IMR-90 (cell line): ENCODE measurements around the gene ZNF827. TPM values are rescaled to one million over a fixed set of nuclear protein-coding genes. Genes with fewer than 3 reads are reported as not detected.

Experiments
- ATAC-seq: fragments of 200-7000 bp; cut with Tn5 transposase; 2 replicates; pipeline ENCODE4 v1.9.1; 2020; ENCODE audit warnings: low read depth, mild to moderate bottlenecking, moderate library complexity
- BruUV-seq: library from RNA; stranded (reverse); fragments of 400-500 nt; replicated peaks from 2 replicates; lab custom pipeline; 2021; lab: Mats Ljungman, UMichigan
- CTCF ChIA-PET: fragments of 300-600 bp; formaldehyde crosslinking; extraction: SDS; loops from one replicate; lab custom pipeline; 2021; ENCODE audit warnings: antibody characterized with exemption; lab: Yijun Ruan, JAX
- POLR2A ChIA-PET: fragments of 300-600 bp; sonication (Branson Sonifier 250); formaldehyde crosslinking; loops from one replicate; lab custom pipeline; 2022; ENCODE audit warnings: antibody characterized with exemption; ENCODE audit not compliant: unreplicated experiment; lab: Charles Lee
- DNase-seq: peaks from one replicate; pipeline ENCODE4 v3.0.0; 2013
- H2AFZ ChIP-seq: replicated peaks from 2 replicates; pipeline ENCODE3; 2013; ENCODE audit warnings: low read length, mild to moderate bottlenecking; ENCODE audit not compliant: poor library complexity
- H2AK5ac ChIP-seq: 2 replicates; pipeline ENCODE4 v1.6.1; 2013; ENCODE audit warnings: low read depth, low read length, inconsistent platforms
- H2AK9ac ChIP-seq: replicated peaks from 2 replicates; pipeline ENCODE3; 2013; ENCODE audit warnings: mild to moderate bottlenecking, low read depth, low read length, moderate library complexity; ENCODE audit not compliant: poor library complexity
- H2BK120ac ChIP-seq: 2 replicates; pipeline ENCODE4 v1.6.1; 2013; ENCODE audit warnings: low read depth, low read length, inconsistent platforms
- H2BK15ac ChIP-seq: 3 replicates; pipeline ENCODE4 v1.6.1; 2013; ENCODE audit warnings: low read depth, low read length, inconsistent platforms
- H2BK20ac ChIP-seq: 2 replicates; pipeline ENCODE4 v1.6.1; 2013; ENCODE audit warnings: low read depth, mild to moderate bottlenecking, inconsistent platforms, low read length, moderate library complexity
- H2BK5ac ChIP-seq: 2 replicates; pipeline ENCODE4 v1.6.1; 2013; ENCODE audit warnings: mild to moderate bottlenecking, low read depth, low read length, inconsistent platforms; ENCODE audit not compliant: poor library complexity, severe bottlenecking
- H3K14ac ChIP-seq: replicated peaks from 2 replicates; pipeline ENCODE4 v1.6.1; 2013; ENCODE audit warnings: low read depth, low read length, inconsistent platforms
- H3K18ac ChIP-seq: 2 replicates; pipeline ENCODE4 v1.6.1; 2013; ENCODE audit warnings: low read depth, low read length, control low read depth
- H3K23ac ChIP-seq: 2 replicates; pipeline ENCODE4 v1.6.1; 2013; ENCODE audit warnings: low read depth, low read length, inconsistent platforms
- H3K27ac ChIP-seq: 2 replicates; pipeline ENCODE4 v1.5.1; 2013; ENCODE audit warnings: mild to moderate bottlenecking, control low read depth, low read length; ENCODE audit not compliant: insufficient read depth
- H3K27me3 ChIP-seq: 2 replicates; pipeline ENCODE4 v1.6.1; 2013; ENCODE audit warnings: low read length; ENCODE audit not compliant: control insufficient read depth, insufficient read depth
- H3K36me3 ChIP-seq: 2 replicates; pipeline ENCODE4 v1.6.1; 2013; ENCODE audit warnings: low read length, mixed read lengths; ENCODE audit not compliant: control insufficient read depth, insufficient read depth
- H3K4ac ChIP-seq: 2 replicates; pipeline ENCODE4 v1.6.1; 2013; ENCODE audit warnings: low read depth, low read length, inconsistent platforms
- H3K4me1 ChIP-seq: 2 replicates; pipeline ENCODE4 v1.6.1; 2013; ENCODE audit warnings: low read length, mixed read lengths; ENCODE audit not compliant: control insufficient read depth, insufficient read depth
- H3K4me2 ChIP-seq: 2 replicates; pipeline ENCODE4 v1.6.1; 2013; ENCODE audit warnings: low read depth, mild to moderate bottlenecking, control low read depth, low read length, moderate library complexity
- H3K4me3 ChIP-seq: 2 replicates; pipeline ENCODE4 v1.5.1; 2013; ENCODE audit warnings: low read depth, mild to moderate bottlenecking, control low read depth, low read length, moderate library complexity; ENCODE audit not compliant: insufficient read depth
- H3K56ac ChIP-seq: 2 replicates; pipeline ENCODE4 v1.6.1; 2013; ENCODE audit warnings: low read length, inconsistent platforms; ENCODE audit not compliant: insufficient read depth; ENCODE audit errors: extremely low read depth
- H3K79me1 ChIP-seq, 2 experiments: 2 replicates each; pipeline ENCODE4 v1.6.1; 2013; ENCODE audit warnings: low read length in 2 of 2, inconsistent platforms in 1 of 2, low read depth in 1 of 2
- H3K9ac ChIP-seq: 2 replicates; pipeline ENCODE4 v1.6.1; 2013; ENCODE audit warnings: low read depth, low read length, control low read depth
- H3K9me1 ChIP-seq: 2 replicates; pipeline ENCODE4 v1.6.1; 2013; ENCODE audit warnings: low read length, inconsistent platforms; ENCODE audit not compliant: insufficient read depth
- H3K9me3 ChIP-seq: 2 replicates; pipeline ENCODE4 v1.6.1; 2013; ENCODE audit warnings: low read length; ENCODE audit not compliant: control insufficient read depth, insufficient read depth
- H4K20me1 ChIP-seq: 2 replicates; pipeline ENCODE4 v1.6.1; 2013; ENCODE audit warnings: low read length, inconsistent platforms; ENCODE audit not compliant: insufficient read depth
- H4K5ac ChIP-seq: 2 replicates; pipeline ENCODE4 v1.6.1; 2013; ENCODE audit warnings: mild to moderate bottlenecking, low read depth, low read length, control low read depth
- H4K8ac ChIP-seq, 2 experiments: 2 replicates each; pipeline ENCODE4 v1.6.1; 2013; ENCODE audit warnings: low read depth in 2 of 2, low read length in 2 of 2, control low read depth in 1 of 2, inconsistent platforms in 1 of 2
- H4K91ac ChIP-seq: 2 replicates; pipeline ENCODE4 v1.6.1; 2013; ENCODE audit warnings: low read depth, low read length, inconsistent platforms; ENCODE audit not compliant: insufficient read depth
- CEBPB ChIP-seq: IDR thresholded peaks from 2 replicates; pipeline ENCODE4 v1.6.1; 2012; ENCODE audit warnings: low read depth, low read length, improper control_type of control experiment
- CHD1 ChIP-seq: IDR thresholded peaks from 2 replicates; pipeline ENCODE4 v1.6.1; 2012; ENCODE audit warnings: low read depth, low read length, improper control_type of control experiment
- CTCF ChIP-seq: conservative IDR thresholded peaks from 2 replicates; pipeline ENCODE4 v1.5.1; 2012; ENCODE audit warnings: mild to moderate bottlenecking, low read depth, low read length, improper control_type of control experiment
- ELK1 ChIP-seq: fragments of 150-350 bp; IDR thresholded peaks from 2 replicates; pipeline ENCODE4 v1.6.1; 2016; ENCODE audit warnings: low read depth, mild to moderate bottlenecking, low read length, moderate library complexity, borderline replicate concordance
- FOS ChIP-seq: fragments of 150-350 bp; IDR thresholded peaks from 2 replicates; pipeline ENCODE4 v1.6.1; 2016; ENCODE audit warnings: low read depth, low read length
- MAFK ChIP-seq: IDR thresholded peaks from 2 replicates; pipeline ENCODE4 v1.6.1; 2012; ENCODE audit warnings: low read depth, low read length, improper control_type of control experiment
- MAZ ChIP-seq: IDR thresholded peaks from 2 replicates; pipeline ENCODE4 v1.6.1; 2012; ENCODE audit warnings: low read depth, mild to moderate bottlenecking, low read length, improper control_type of control experiment, moderate library complexity, borderline replicate concordance
- NFE2L2 ChIP-seq: fragments of 150-350 bp; IDR thresholded peaks from 2 replicates; pipeline ENCODE4 v1.6.1; 2016; ENCODE audit warnings: low read depth, mild to moderate bottlenecking, low read length
- POLR2A ChIP-seq: IDR thresholded peaks from 2 replicates; pipeline ENCODE4 v1.6.1; 2012; ENCODE audit warnings: mild to moderate bottlenecking, low read depth, low read length
- RAD21 ChIP-seq: IDR thresholded peaks from 2 replicates; pipeline ENCODE4 v1.6.1; 2012; ENCODE audit warnings: low read length, improper control_type of control experiment
- RCOR1 ChIP-seq: IDR thresholded peaks from 2 replicates; pipeline ENCODE4 v1.6.1; 2012; ENCODE audit warnings: mild to moderate bottlenecking, low read length, improper control_type of control experiment; ENCODE audit not compliant: insufficient replicate concordance
- RFX5 ChIP-seq: IDR thresholded peaks from 2 replicates; pipeline ENCODE4 v1.8.0; 2012; ENCODE audit warnings: low read depth, mild to moderate bottlenecking, low read length, moderate library complexity
- SMC3 ChIP-seq: fragments of 150-350 bp; IDR thresholded peaks from 2 replicates; pipeline ENCODE4 v1.6.1; 2016; ENCODE audit warnings: low read depth, mild to moderate bottlenecking, antibody characterized with exemption, low read length, moderate library complexity
- USF2 ChIP-seq: fragments of 150-350 bp; IDR thresholded peaks from 2 replicates; pipeline ENCODE4 v1.6.1; 2017; ENCODE audit warnings: mild to moderate bottlenecking, antibody characterized with exemption, low read length, low read depth
- WGBS, 2 experiments: methylation state at CpG; one replicate each; pipeline versions ENCODE4 v1.1.5 to v1.1.7; 2013; ENCODE audit warnings: missing lambda C conversion rate in 2 of 2; ENCODE audit not compliant: insufficient read length in 1 of 2; ENCODE audit errors: extremely low coverage in 2 of 2; 5-methylcytosine and 5-hydroxymethylcytosine counted together
- dilution Hi-C: fragments of 300-500 bp; cut with HindIII; formaldehyde crosslinking; loops from one replicate; pipeline ENCODE4 v1.14.3; 2018; ENCODE audit warnings: low sequenced_read_pairs; ENCODE audit not compliant: unreplicated experiment
- in situ Hi-C: fragments of 300-500 bp; cut with MboI; formaldehyde crosslinking; loops from 3 replicates; pipeline ENCODE4 v1.14.3; 2019; ENCODE audit warnings: low sequenced_read_pairs, inconsistent platforms, mixed read lengths
- intact Hi-C: fragments of 100-400 bp; cut with micrococcal nuclease; formaldehyde crosslinking; loops from 2 replicates; pipeline ENCODE4 v1.10.0; 2022
- polyA plus RNA-seq, 3 experiments: library from polyadenylated mRNA; depleted of rRNA; stranded (reverse); fragments of >200 nt; gene quantifications; 2 replicates each; pipeline ENCODE4 v1.2.3, GENCODE V29; 2012; ENCODE audit warnings: low replicate concordance in 1 of 3
- total RNA-seq: library from RNA; depleted of rRNA; stranded (reverse); fragments of >200 nt; gene quantifications from 2 replicates; pipeline ENCODE4 v1.2.3, GENCODE V29; 2012

Gene ZNF827
- total and polyA plus RNA-seq, 2 of the 4 experiments (the other 2 are of a cell fraction): 6.6 to 31.7 TPM

- no peaks in the 10 kb centered on the region for H3K27me3 ChIP-seq
- ATAC-seq: no peak
- no peak overlapping the region for H2AK9ac ChIP-seq
- no peak overlapping the region for H3K56ac ChIP-seq
- H3K4me3 ChIP-seq: no peak overlapping the region
- H3K9me3 ChIP-seq: no peaks in the 10 kb centered on the region
- H3K14ac ChIP-seq: no peak overlapping the region
- in situ Hi-C loops: no loop called here
- CTCF ChIA-PET: no interaction called here
- intact Hi-C loops: loop anchor here (5.0 kb wide), 1 partner anchor 201 kb away; the partner anchor contains the start of gene MMAA
- no peak overlapping the region for H4K5ac ChIP-seq
- no peak overlapping the region for H3K9ac ChIP-seq
- DNase-seq: no peak
- peaks cover 15% of the 10 kb centered on the region for H3K9me1 ChIP-seq
- H3K4me1 ChIP-seq: peaks cover 25% of the 10 kb centered on the region
- dilution Hi-C loops: no loop called here
- no peak overlapping the region; the same call in 2 of the 3 replicates for H2BK15ac ChIP-seq
- no peak overlapping the region for H2AFZ ChIP-seq
- no peak overlapping the region for H2BK20ac ChIP-seq
- H3K23ac ChIP-seq: no peak overlapping the region
- POLR2A ChIA-PET: no interaction called here
- H3K79me1 ChIP-seq: peaks cover 9 to 23% of the 10 kb centered on the region in 2 experiments; a peak in 3 of 4 replicates
- H3K27ac ChIP-seq: no peak overlapping the region
- H3K18ac ChIP-seq: no peak overlapping the region
- peak overlapping the region; percentile 11 for H2BK5ac ChIP-seq
- no CpG with 5 or more reads among the region's 2 CpGs for WGBS, 2 experiments
- H4K8ac ChIP-seq: no peak overlapping the region
- no peaks in the 10 kb centered on the region for H4K20me1 ChIP-seq
- no peak overlapping the region for H2BK120ac ChIP-seq
- peaks cover 10% of the 10 kb centered on the region for H3K36me3 ChIP-seq
- H3K4me2 ChIP-seq: no peak overlapping the region
- H4K91ac ChIP-seq: no peak overlapping the region
- no peak overlapping the region for H3K4ac ChIP-seq
- no peak for TF ChIP-seq SMC3
- TF ChIP-seq POLR2A: no peak
- TF ChIP-seq RAD21: no peak
- no peak for TF ChIP-seq CEBPB
- TF ChIP-seq USF2: no peak
- TF ChIP-seq RFX5: no peak
- TF ChIP-seq CTCF: no peak
- no peak for TF ChIP-seq NFE2L2
- TF ChIP-seq RCOR1: no peak
- TF ChIP-seq MAZ: no peak
- no peak for TF ChIP-seq ELK1
- TF ChIP-seq FOS: no peak
- no peak for TF ChIP-seq CHD1
- no peak for TF ChIP-seq MAFK
- H2AK5ac ChIP-seq: no peak overlapping the region
- BruUV-seq: no TSS peak
Observed at GRCh38 chr4:145818011-145818410, 120.6 kb downstream of the ZNF827 start.
